Measurements from ENCODE around the gene SCN5A. TPM values are rescaled to one million over a fixed set of nuclear protein-coding genes. Genes with fewer than 3 reads are reported as not detected.

Gene SCN5A
- 0.53 to 2.6 TPM (median 1.0 TPM) in 5 replicates for total RNA-seq (2022; extraction: Qiagen RNA extraction; ENCODE audit: low read depth)

GRCh38 chr3:38649500-38650247 lies at the start of gene SCN5A:
Gene SCN5A, minus strand, starts transcription at chr3:38649687. Its CDS starts 16,380 bp downstream, at chr3:38633307.

Other genes with a start within 250 kb of the SCN5A start
- gene ACVR2B, start 195.8 kb downstream of the SCN5A start, total RNA-seq (2022; extraction: Qiagen RNA extraction; ENCODE audit: low read depth) = 1.6 to 2.7 TPM (median 2.6 TPM) in 5 replicates
- gene EXOG, start 153.3 kb downstream of the SCN5A start, total RNA-seq (2022; extraction: Qiagen RNA extraction; ENCODE audit: low read depth) = 9.4 to 17.1 TPM (median 14.6 TPM) in 5 replicates
- gene SCN10A, start 166.5 kb upstream of the SCN5A start, total RNA-seq (2022; extraction: Qiagen RNA extraction; ENCODE audit: low read depth) = not detected in 5 replicates